Pulmonary artery endothelial cell (primary cell): Measurements from ENCODE around the gene HLA-E. TPM values are rescaled to one million over a fixed set of nuclear protein-coding genes. Genes with fewer than 3 reads are reported as not detected.

ENCODE experiments used
- DNase-seq: peaks from one replicate; pipeline ENCODE4 v3.0.0-alpha.2; 2011; ENCODE audit warnings: low read depth, low spot score
- total RNA-seq: library from RNA; depleted of rRNA; stranded (reverse); fragments of >200 nt; gene quantifications from 2 replicates; pipeline ENCODE4 v1.2.3, GENCODE V29; 2014

Gene HLA-E
- total RNA-seq, 1 donor from 2014 or later: 663 TPM

- peak; percentile 74 for DNase-seq
These were observed 52.5 kb downstream of the HLA-E start for GRCh38 chr6:30541515-30542403.

GRCh38 chr6:30542404-30542725, 53.1 kb downstream of the HLA-E start:
- DNase-seq: no peak

- no peak for DNase-seq
These were observed 53.6 kb downstream of the HLA-E start for GRCh38 chr6:30542915-30543314.

Other genes with a start within 250 kb of the HLA-E start
- 9.4 and 11.8 TPM in 2 replicates for gene TRIM39, start 162.6 kb upstream of the HLA-E start, total RNA-seq
- gene RPP21, start 144.4 kb upstream of the HLA-E start, total RNA-seq: 22.0 and 26.1 TPM in 2 replicates
- gene GNL1, start 67.0 kb downstream of the HLA-E start, total RNA-seq: 62.7 and 69.2 TPM in 2 replicates
- 4.0 and 4.5 TPM in 2 replicates for gene PRR3, start 67.8 kb downstream of the HLA-E start, total RNA-seq
- 53.0 and 67.9 TPM in 2 replicates for gene ABCF1, start 81.9 kb downstream of the HLA-E start, total RNA-seq
- 12.5 and 18.6 TPM in 2 replicates for gene PPP1R10, start 127.7 kb downstream of the HLA-E start, total RNA-seq
- 48.8 and 57.7 TPM in 2 replicates for gene MRPS18B, start 128.3 kb downstream of the HLA-E start, total RNA-seq
- gene ATAT1, start 137.4 kb downstream of the HLA-E start, total RNA-seq: 2.6 and 2.8 TPM in 2 replicates
- gene C6orf136, start 157.6 kb downstream of the HLA-E start, total RNA-seq: 1.8 and 2.3 TPM in 2 replicates
- gene DHX16, start 183.5 kb downstream of the HLA-E start, total RNA-seq: 46.9 and 61.2 TPM in 2 replicates
- gene PPP1R18, start 197.1 kb downstream of the HLA-E start, total RNA-seq: 57.4 and 58.3 TPM in 2 replicates
- gene NRM, start 201.5 kb downstream of the HLA-E start, total RNA-seq: 2.4 and 2.5 TPM in 2 replicates
- gene MDC1, start 227.8 kb downstream of the HLA-E start, total RNA-seq: 10.2 and 11.0 TPM in 2 replicates
- 537 and 757 TPM in 2 replicates for gene TUBB, start 230.8 kb downstream of the HLA-E start, total RNA-seq